Measurements from ENCODE around the gene LMTK2. TPM values are rescaled to one million over a fixed set of nuclear protein-coding genes. Genes with fewer than 3 reads are reported as not detected.

LMTK2 gene
- total RNA-seq, 2 experiments from 2014 or later = 10.0 to 17.5 TPM

GRCh38 chr7:98203261-98203963 lies 96.8 kb downstream of the LMTK2 start:
- BruUV-seq (replicated peaks) = no TSS peak
- DNase-seq (ENCODE audit: low spot score) = peak; percentile 36
- H4K20me1 ChIP-seq (ENCODE audit: insufficient read depth, low read length) = peaks cover 20% of the 10 kb centered on the region
- CTCF ChIA-PET (ENCODE audit: unreplicated experiment) = interaction anchor here (0.5 to 1.0 kb wide), 2 partner anchors 46 to 127 kb away, joined by 3 to 4 read pairs; no protein-coding TSS in a partner anchor
- TF ChIP-seq EZH2phosphoT487 (IDR thresholded peaks at IDR 0.05; ENCODE audit: borderline replicate concordance, low read depth, low read length) = no peak
- no peak for TF ChIP-seq CTCF (conservative IDR thresholded peaks at IDR 0.05; ENCODE audit: low read length)
- peak overlapping the region; percentile 58 for H3K4me3 ChIP-seq (ENCODE audit: low read depth, low read length, poor library complexity, severe bottlenecking)
- H3K27ac ChIP-seq (ENCODE audit: low read depth, low read length, poor library complexity, severe bottlenecking) = peak overlapping the region; percentile 86
- H3K79me2 ChIP-seq (ENCODE audit: insufficient read depth, low read depth, low read length) = peaks cover 32% of the 10 kb centered on the region; the same call in 1 of the 2 replicates
- H3K4me1 ChIP-seq (ENCODE audit: insufficient read depth, low read length, poor library complexity, severe bottlenecking) = peaks cover 61% of the 10 kb centered on the region
- H3K9me2 ChIP-seq (ENCODE audit: insufficient read depth, low read length) = no peaks in the 10 kb centered on the region
- H3K9me3 ChIP-seq (ENCODE audit: low read length) = no peaks in the 10 kb centered on the region
- no peak overlapping the region for H2AFZ ChIP-seq (ENCODE audit: low read length)
- intact Hi-C loops (cut with micrococcal nuclease; ENCODE audit: unreplicated experiment) = loop anchor here (5.0 kb wide), 1 partner anchor 1086 kb away; the partner anchor contains the start of gene SDHAF3
- POLR2A ChIA-PET = interaction anchor here (0.7 to 1.6 kb wide), 4 partner anchors 11 to 29 kb away, joined by 3 to 4 read pairs (median 3); no protein-coding TSS in a partner anchor
- H3K36me3 ChIP-seq (ENCODE audit: insufficient read depth, low read length) = peaks cover 24% of the 10 kb centered on the region
- peak overlapping the region; percentile 92 for H3K4me2 ChIP-seq (ENCODE audit: low read length)

GRCh38 chr7:98203964-98204605 lies 97.4 kb downstream of the LMTK2 start:
- Histone ChIP-seq H3K4me2 (ENCODE audit: low read length) (peak overlapping the region; percentile 92), H3K79me2 (ENCODE audit: insufficient read depth, low read depth, low read length) (peaks cover 26% of the 10 kb centered on the region; the same call in 1 of the 2 replicates), H3K36me3 (ENCODE audit: insufficient read depth, low read length) (peaks cover 24% of the 10 kb centered on the region), H4K20me1 (ENCODE audit: insufficient read depth, low read length) (peaks cover 20% of the 10 kb centered on the region), H3K9me3 (ENCODE audit: low read length) (no peaks in the 10 kb centered on the region), H3K4me1 (ENCODE audit: insufficient read depth, low read length, poor library complexity, severe bottlenecking) (peaks cover 54% of the 10 kb centered on the region), H2AFZ (ENCODE audit: low read length) (no peak overlapping the region), H3K27ac (ENCODE audit: low read depth, low read length, poor library complexity, severe bottlenecking) (no peak overlapping the region), H3K4me3 (ENCODE audit: low read depth, low read length, poor library complexity, severe bottlenecking) (peak overlapping the region; percentile 58), H3K9me2 (ENCODE audit: insufficient read depth, low read length) (no peaks in the 10 kb centered on the region)
- BruUV-seq (replicated peaks) = no TSS peak
- DNase-seq (ENCODE audit: low spot score) = no peak
- ChIA-PET POLR2A (interaction anchor here (0.7 to 1.3 kb wide), 3 partner anchors 11 to 28 kb away, joined by 3 read pairs; no protein-coding TSS in a partner anchor), CTCF (ENCODE audit: unreplicated experiment) (no interaction called here)
- TF ChIP-seq CTCF (conservative IDR thresholded peaks at IDR 0.05; ENCODE audit: low read length) (no peak), EZH2phosphoT487 (IDR thresholded peaks at IDR 0.05; ENCODE audit: borderline replicate concordance, low read depth, low read length) (no peak)
- intact Hi-C loops (cut with micrococcal nuclease; ENCODE audit: unreplicated experiment) = loop anchor here (5.0 kb wide), 1 partner anchor 1087 kb away; the partner anchor contains the start of gene SDHAF3

Data from OCI-LY7 (cell line).